WTC11 (cell line): ENCODE data around the gene MRPL47. TPM values are rescaled to one million over a fixed set of nuclear protein-coding genes. Genes with fewer than 3 reads are reported as not detected.

Experiments
- ATAC-seq: fragments of 200-7000 bp; cut with Tn5 transposase; 2 replicates; pipeline ENCODE4 v1.10.0; 2021; ENCODE audit warnings: mild to moderate bottlenecking, moderate library complexity
- CTCF ChIA-PET: fragments of 300-600 bp; sonication (Branson Sonifier 250); formaldehyde crosslinking; loops from one replicate; lab custom pipeline; 2021; ENCODE audit warnings: antibody characterized with exemption; lab: Charles Lee
- POLR2A ChIA-PET: fragments of 350-600 bp; sonication (Branson Sonifier 250); formaldehyde crosslinking; loops from one replicate; lab custom pipeline; 2021; ENCODE audit warnings: antibody characterized with exemption; lab: Charles Lee
- DNase-seq: peaks from one replicate; pipeline ENCODE4 v3.0.0; 2021; ENCODE audit warnings: low spot score
- H3K27ac Mint-ChIP-seq: 2 replicates; pipeline ENCODE4 v1.8.0; 2021; ENCODE audit warnings: mixed read lengths
- H3K27me3 Mint-ChIP-seq: 2 replicates; pipeline ENCODE4 v1.8.0; 2021; ENCODE audit warnings: low read depth, mild to moderate bottlenecking, moderate library complexity, mixed read lengths
- H3K36me3 Mint-ChIP-seq: 2 replicates; pipeline ENCODE4 v1.8.0; 2021; ENCODE audit warnings: mixed read lengths
- H3K4me1 Mint-ChIP-seq: 2 replicates; pipeline ENCODE4 v1.8.0; 2022; ENCODE audit warnings: mixed read lengths
- H3K4me3 Mint-ChIP-seq: 2 replicates; pipeline ENCODE4 v1.8.0; 2021; ENCODE audit warnings: mild to moderate bottlenecking, moderate library complexity, mixed read lengths
- H3K9me3 Mint-ChIP-seq: 2 replicates; pipeline ENCODE4 v1.8.0; 2021; ENCODE audit warnings: mixed read lengths
- AFF4 ChIP-seq: sonication (generic); formaldehyde crosslinking; IDR thresholded peaks from 2 replicates; pipeline ENCODE4 v1.8.1; 2023; ENCODE audit warnings: mild to moderate bottlenecking, missing genetic modification reagents, borderline replicate concordance
- ATF2 ChIP-seq: sonication (generic); formaldehyde crosslinking; IDR thresholded peaks from 2 replicates; pipeline ENCODE4 v1.8.1; 2022; ENCODE audit warnings: low read depth, missing genetic modification reagents, borderline replicate concordance
- CDX4 ChIP-seq: fragments of 250-450 bp; sonication (Bioruptor Pico); IDR thresholded peaks from 2 replicates; pipeline ENCODE4 v1.9.0; 2021; ENCODE audit warnings: moderate library complexity, mild to moderate bottlenecking, inconsistent platforms, borderline replicate concordance
- E2F4 ChIP-seq: sonication (generic); formaldehyde crosslinking; IDR thresholded peaks from 2 replicates; pipeline ENCODE4 v1.8.1; 2022; ENCODE audit warnings: low read depth, mild to moderate bottlenecking, moderate library complexity, missing genetic modification reagents, borderline replicate concordance
- E2F5 ChIP-seq: sonication (generic); formaldehyde crosslinking; IDR thresholded peaks from 2 replicates; pipeline ENCODE4 v1.8.1; 2022; ENCODE audit warnings: mild to moderate bottlenecking, moderate library complexity, missing genetic modification reagents
- EMX1 ChIP-seq: fragments of 250-450 bp; sonication (Bioruptor Pico); IDR thresholded peaks from 2 replicates; pipeline ENCODE4 v1.8.0; 2021; ENCODE audit warnings: mild to moderate bottlenecking
- ETV6 ChIP-seq: sonication (generic); formaldehyde crosslinking; IDR thresholded peaks from 2 replicates; pipeline ENCODE4 v1.8.1; 2022; ENCODE audit warnings: mild to moderate bottlenecking, missing genetic modification reagents
- FOXJ3 ChIP-seq: sonication (generic); formaldehyde crosslinking; IDR thresholded peaks from 2 replicates; pipeline ENCODE4 v1.9.0; 2021; ENCODE audit warnings: missing genetic modification reagents, mild to moderate bottlenecking, borderline replicate concordance
- FOXP4 ChIP-seq: sonication (generic); formaldehyde crosslinking; IDR thresholded peaks from 2 replicates; pipeline ENCODE4 v1.8.0; 2022; ENCODE audit warnings: mild to moderate bottlenecking, missing genetic modification reagents
- GTF2I ChIP-seq: fragments of 250-450 bp; sonication (Bioruptor Pico); conservative IDR thresholded peaks from 2 replicates; pipeline ENCODE4 v1.4.0; 2021; ENCODE audit warnings: mild to moderate bottlenecking
- HMGXB4 ChIP-seq: sonication (generic); formaldehyde crosslinking; IDR thresholded peaks from 2 replicates; pipeline ENCODE4 v1.8.1; 2023; ENCODE audit warnings: mild to moderate bottlenecking, moderate library complexity, missing genetic modification reagents
- MAX ChIP-seq: sonication (generic); formaldehyde crosslinking; IDR thresholded peaks from 2 replicates; pipeline ENCODE4 v1.8.0; 2022; ENCODE audit warnings: mild to moderate bottlenecking, missing genetic modification reagents
- MYBL2 ChIP-seq: sonication (generic); formaldehyde crosslinking; IDR thresholded peaks from 2 replicates; pipeline ENCODE4 v1.8.1; 2023; ENCODE audit warnings: mild to moderate bottlenecking, moderate library complexity, missing genetic modification reagents
- NR2C2 ChIP-seq: sonication (generic); formaldehyde crosslinking; IDR thresholded peaks from 2 replicates; pipeline ENCODE4 v1.8.0; 2022; ENCODE audit warnings: mild to moderate bottlenecking, missing genetic modification reagents
- SMAD4 ChIP-seq: sonication (generic); formaldehyde crosslinking; IDR thresholded peaks from 2 replicates; pipeline ENCODE4 v1.8.0; 2022; ENCODE audit warnings: mild to moderate bottlenecking, missing genetic modification reagents
- STAT6 ChIP-seq: sonication (generic); formaldehyde crosslinking; conservative IDR thresholded peaks from 2 replicates; pipeline ENCODE4 v1.8.1; 2023; ENCODE audit warnings: mild to moderate bottlenecking, low read depth, missing genetic modification reagents, moderate library complexity
- TP53 ChIP-seq: sonication (generic); formaldehyde crosslinking; IDR thresholded peaks from 2 replicates; pipeline ENCODE4 v1.8.1; 2023; ENCODE audit warnings: mild to moderate bottlenecking, missing genetic modification reagents
- USF2 ChIP-seq: sonication (generic); formaldehyde crosslinking; IDR thresholded peaks from 2 replicates; pipeline ENCODE4 v1.8.1; 2023; ENCODE audit warnings: mild to moderate bottlenecking, missing genetic modification reagents, moderate library complexity
- ZNF317 ChIP-seq: sonication (generic); formaldehyde crosslinking; IDR thresholded peaks from 2 replicates; pipeline ENCODE4 v1.8.1; 2023; ENCODE audit warnings: low read depth, mild to moderate bottlenecking, moderate library complexity, missing genetic modification reagents, borderline replicate concordance
- total RNA-seq: library from RNA; stranded (reverse); gene quantifications from 3 replicates; pipeline ENCODE4 v1.2.3, GENCODE V29; 2021

MRPL47 gene
- total RNA-seq, 1 experiment from 2014 or later: 68.9 TPM

- Mint-ChIP-seq H3K9me3 (no peaks in the 10 kb centered on the region), H3K36me3 (peaks cover 69% of the 10 kb centered on the region), H3K4me3 (no peak overlapping the region), H3K4me1 (no peaks in the 10 kb centered on the region), H3K27me3 (no peaks in the 10 kb centered on the region), H3K27ac (no peak overlapping the region)
- ChIA-PET CTCF (no interaction called here), POLR2A (interaction anchor here (0.7 kb wide), 1 partner anchor 278 kb away, joined by 3 read pairs; no protein-coding TSS in a partner anchor)
- TF ChIP-seq ETV6 (CRISPR knock-in tag) (no peak), ATF2 (CRISPR knock-in tag) (no peak), E2F4 (CRISPR knock-in tag) (no peak), GTF2I (CRISPR knock-in tag) (no peak), USF2 (no peak), AFF4 (CRISPR knock-in tag) (no peak), TP53 (no peak), MAX (CRISPR knock-in tag) (no peak), MYBL2 (no peak), HMGXB4 (no peak), FOXJ3 (no peak), ZNF317 (CRISPR knock-in tag) (no peak)
- DNase-seq (no peak), ATAC-seq (no peak)
Observed at GRCh38 chr3:179599531-179599930, 4.9 kb downstream of the MRPL47 start.

- no peak for ATAC-seq
- ChIA-PET POLR2A (interaction anchor here (0.8 kb wide), 1 partner anchor 13 kb away, joined by 3 read pairs; the partner anchor contains the start of genes MRPL47 and NDUFB5), CTCF (interaction anchor here (0.9 kb wide), 1 partner anchor 58 kb away, joined by 4 read pairs; no protein-coding TSS in a partner anchor)
- Mint-ChIP-seq H3K36me3 (peaks cover 63% of the 10 kb centered on the region), H3K9me3 (no peaks in the 10 kb centered on the region), H3K4me3 (no peak overlapping the region), H3K27me3 (no peaks in the 10 kb centered on the region), H3K4me1 (no peaks in the 10 kb centered on the region), H3K27ac (no peak overlapping the region)
- DNase-seq: no peak
- no peak for TF ChIP-seq EMX1
- no peak for TF ChIP-seq FOXP4 (CRISPR knock-in tag)
- no peak for TF ChIP-seq STAT6 (CRISPR knock-in tag)
- TF ChIP-seq CDX4 (CRISPR knock-in tag): no peak
- TF ChIP-seq SMAD4 (CRISPR knock-in tag): no peak
- no peak for TF ChIP-seq E2F5 (CRISPR knock-in tag)
- no peak for TF ChIP-seq NR2C2 (CRISPR knock-in tag)
Observed at GRCh38 chr3:179591313-179591712, 13.1 kb downstream of the MRPL47 start.
